NCI-H748 treated with DMSO at 0.1 percent for 48 hours (cell line): ENCODE measurements around the gene CSH2.
"Not testable (repeated sequence)": the region's sequence is repeated elsewhere in the genome, so short reads cannot be mapped to it uniquely, and the experiment has no call there.

Experiments
- DNase-seq: peaks from one replicate; lab custom pipeline; 2025; lab: John Stamatoyannopoulos, UW

Gene CSH2

GRCh38 chr17:63855185-63855584, 18.3 kb downstream of the CSH2 start:
- DNase-seq = no peak

- DNase-seq = no peak
Observed at GRCh38 chr17:63854709-63855108, 18.8 kb downstream of the CSH2 start.

GRCh38 chr17:63853260-63853659, 20.2 kb downstream of the CSH2 start:
- no peak for DNase-seq

GRCh38 chr17:63850401-63850800, 23.1 kb downstream of the CSH2 start:
- DNase-seq = no peak

- DNase-seq = no peak
Observed at GRCh38 chr17:63848834-63849689, 24.4 kb downstream of the CSH2 start.

GRCh38 chr17:63847525-63848249, 25.8 kb downstream of the CSH2 start:
- DNase-seq = no peak

- no peak for DNase-seq
Observed at GRCh38 chr17:63845509-63845908, 28.0 kb downstream of the CSH2 start.

- no peak for DNase-seq
Observed at GRCh38 chr17:63843910-63844677, 29.4 kb downstream of the CSH2 start.

GRCh38 chr17:63843387-63843888, 30.0 kb downstream of the CSH2 start:
- DNase-seq = not testable (repeated sequence)

GRCh38 chr17:63842540-63843386, 30.7 kb downstream of the CSH2 start, which contains the start of gene SMARCD2:
SMARCD2 (minus strand) TSS chr17:63842685; CDS start chr17:63842674, 11 bp downstream.
- DNase-seq = peak; percentile 94

- DNase-seq = no peak
Observed at GRCh38 chr17:63842173-63842539, 31.3 kb downstream of the CSH2 start.

- no peak for DNase-seq
Observed at GRCh38 chr17:63841350-63842172, 31.9 kb downstream of the CSH2 start.

- DNase-seq = no peak
Observed at GRCh38 chr17:63840591-63841349, 32.7 kb downstream of the CSH2 start.

- DNase-seq = no peak
Observed at GRCh38 chr17:63838631-63839171, 34.8 kb downstream of the CSH2 start.

- no peak for DNase-seq
Observed at GRCh38 chr17:63837962-63838600, 35.4 kb downstream of the CSH2 start.

- DNase-seq = no peak
Observed at GRCh38 chr17:63837480-63837879, 36.0 kb downstream of the CSH2 start.

- DNase-seq = no peak
Observed at GRCh38 chr17:63836811-63837210, 36.7 kb downstream of the CSH2 start.

GRCh38 chr17:63835167-63835720, 38.2 kb downstream of the CSH2 start:
- no peak for DNase-seq
